Liver (tissue), 9 donors: Measurements from ENCODE around the gene LRRC74A. TPM values are rescaled to one million over a fixed set of nuclear protein-coding genes. Genes with fewer than 3 reads are reported as not detected.

Experiments
- DNase-seq: peaks from one replicate; pipeline ENCODE4 v3.0.0-alpha.2; 2017; ENCODE audit warnings: low spot score
- H3K27ac ChIP-seq, 2 donors: one replicate each; pipeline ENCODE4 v1.7.0; 2013; ENCODE audit warnings: inconsistent platforms in 2 of 2, low read length in 2 of 2, control low read depth in 1 of 2, low read depth in 1 of 2, mild to moderate bottlenecking in 1 of 2
- H3K27me3 ChIP-seq, 4 donors: one replicate each; pipeline versions ENCODE4 v1.6.1 to v1.7.0; 2013; ENCODE audit warnings: low read length in 3 of 4, inconsistent platforms in 1 of 4, mild to moderate bottlenecking in 1 of 4, moderate library complexity in 1 of 4; ENCODE audit not compliant: control insufficient read depth in 4 of 4, insufficient read depth in 4 of 4
- H3K36me3 ChIP-seq, 4 donors: one replicate each; pipeline versions ENCODE4 v1.6.1 to v1.7.0; 2013; ENCODE audit warnings: low read length in 3 of 4, mild to moderate bottlenecking in 3 of 4, low read depth in 1 of 4, moderate library complexity in 1 of 4; ENCODE audit not compliant: control insufficient read depth in 4 of 4, insufficient read depth in 3 of 4
- H3K4me1 ChIP-seq, 4 donors: one replicate each; pipeline versions ENCODE4 v1.6.1 to v1.7.0; 2013; ENCODE audit warnings: low read length in 3 of 4, mild to moderate bottlenecking in 3 of 4, moderate library complexity in 1 of 4; ENCODE audit not compliant: control insufficient read depth in 4 of 4, insufficient read depth in 4 of 4
- H3K4me3 ChIP-seq, 3 donors: one replicate each; pipeline versions ENCODE4 v1.6.1 to v1.7.0; 2013; ENCODE audit warnings: low read length in 3 of 3, control low read depth in 1 of 3, low read depth in 1 of 3, mild to moderate bottlenecking in 1 of 3
- H3K9ac ChIP-seq, 2 donors: one replicate each; pipeline ENCODE4 v1.7.0; 2013; ENCODE audit warnings: low read length in 2 of 2, mild to moderate bottlenecking in 2 of 2, moderate library complexity in 2 of 2, control low read depth in 1 of 2, low read depth in 1 of 2
- H3K9me3 ChIP-seq, 4 donors: one replicate each; pipeline versions ENCODE4 v1.6.1 to v1.7.0; 2013; ENCODE audit warnings: low read length in 3 of 4; ENCODE audit not compliant: control insufficient read depth in 4 of 4
- EGR1 ChIP-seq, 2 donors: IDR thresholded peaks; 2 replicates each; pipeline ENCODE4 v1.6.1; 2016 to 2018; ENCODE audit warnings: antibody characterized with exemption in 2 of 2, low read depth in 2 of 2
- FOXA1 ChIP-seq: IDR thresholded peaks from 2 replicates; pipeline ENCODE4 v1.6.1; 2016; ENCODE audit warnings: antibody characterized with exemption
- FOXA2 ChIP-seq: IDR thresholded peaks from 2 replicates; pipeline ENCODE4 v1.6.1; 2016; ENCODE audit warnings: antibody characterized with exemption
- GABPA ChIP-seq, 2 donors: IDR thresholded peaks in 1 of 2; conservative IDR thresholded peaks in 1 of 2; 2 replicates each; pipeline ENCODE4 v1.6.1; 2016; ENCODE audit warnings: antibody characterized with exemption in 2 of 2, mild to moderate bottlenecking in 1 of 2, moderate library complexity in 1 of 2
- HNF4A ChIP-seq, 2 donors: conservative IDR thresholded peaks; 2 replicates each; pipeline ENCODE4 v1.6.1; 2016; ENCODE audit warnings: antibody characterized with exemption in 2 of 2, mild to moderate bottlenecking in 2 of 2
- HNF4G ChIP-seq: IDR thresholded peaks from 2 replicates; pipeline ENCODE4 v1.6.1; 2016; ENCODE audit warnings: antibody characterized with exemption
- JUND ChIP-seq, 2 donors: IDR thresholded peaks; 2 replicates each; pipeline ENCODE4 v1.6.1; 2016; ENCODE audit warnings: antibody characterized with exemption in 2 of 2
- NR2F2 ChIP-seq: IDR thresholded peaks from 2 replicates; pipeline ENCODE4 v1.6.1; 2016; ENCODE audit warnings: antibody characterized with exemption
- RAD21 ChIP-seq, 2 donors: IDR thresholded peaks; 2 replicates each; pipeline ENCODE4 v1.6.1; 2016; ENCODE audit warnings: antibody characterized with exemption in 2 of 2, mild to moderate bottlenecking in 2 of 2
- RXRA ChIP-seq, 2 donors: IDR thresholded peaks; 2 replicates each; pipeline ENCODE4 v1.6.1; 2017 to 2018; ENCODE audit warnings: antibody characterized with exemption in 2 of 2, mild to moderate bottlenecking in 1 of 2
- SP1 ChIP-seq: IDR thresholded peaks from 2 replicates; pipeline ENCODE4 v1.6.1; 2018; ENCODE audit warnings: antibody characterized with exemption, mild to moderate bottlenecking
- TAF1 ChIP-seq: conservative IDR thresholded peaks from 2 replicates; pipeline ENCODE4 v1.6.1; 2016; ENCODE audit warnings: antibody characterized with exemption, mild to moderate bottlenecking
- YY1 ChIP-seq: IDR thresholded peaks from 2 replicates; pipeline ENCODE4 v1.6.1; 2016; ENCODE audit warnings: antibody characterized with exemption, mild to moderate bottlenecking
- WGBS: extraction: QIAGEN DNeasy Blood & Tissue Kit; methylation state at CpG from one replicate; pipeline ENCODE4 v1.1.7; 2013; 5-methylcytosine and 5-hydroxymethylcytosine counted together
- polyA plus RNA-seq, 2 donors: library from polyadenylated mRNA; stranded (reverse) in 1 of 2; unstranded in 1 of 2; fragments of 200-250 nt in 1 of 2; fragments of >200 nt in 1 of 2; fragmentation: Nextera tagmentation in 1 of 2; extraction: Ambion mirVana in 1 of 2; gene quantifications; one replicate each; pipeline versions ENCODE4 v1.2.1 to v1.2.3, GENCODE V29; 2013 to 2015
- total RNA-seq, 2 donors: library from RNA; depleted of rRNA; stranded (reverse); fragments of >200 nt; gene quantifications; one replicate each; pipeline ENCODE4 v1.2.3, GENCODE V29; 2014
- TF ChIP-seq, protein P1 (sequence below): IDR thresholded peaks from 2 replicates; pipeline ENCODE4 v1.6.1; 2016; ENCODE audit warnings: antibody characterized with exemption
- TF ChIP-seq, protein P2 (sequence below): IDR thresholded peaks from 2 replicates; pipeline ENCODE4 v1.6.1; 2016; ENCODE audit warnings: antibody characterized with exemption
- TF ChIP-seq, protein P3 (sequence below): fragments of 150-350 bp; IDR thresholded peaks from 2 replicates; pipeline ENCODE4 v1.5.1; 2017; ENCODE audit warnings: improper control_type of control experiment, low read depth, low read length; ENCODE audit not compliant: missing input control
- TF ChIP-seq, protein P4 (sequence below): IDR thresholded peaks from 2 replicates; pipeline ENCODE4 v1.6.1; 2016; ENCODE audit warnings: antibody characterized with exemption, mild to moderate bottlenecking
- TF ChIP-seq, protein P5 (sequence below): IDR thresholded peaks from 2 replicates; pipeline ENCODE4 v1.6.1; 2016; ENCODE audit warnings: antibody characterized with exemption
- donor health status: healthy.
- donor health status: healthy.
- donor health status: healthy.
- donor health status: healthy.
- donor health status: healthy.

The LRRC74A gene
- total and polyA plus RNA-seq, 4 donors: not detected

DNA sequence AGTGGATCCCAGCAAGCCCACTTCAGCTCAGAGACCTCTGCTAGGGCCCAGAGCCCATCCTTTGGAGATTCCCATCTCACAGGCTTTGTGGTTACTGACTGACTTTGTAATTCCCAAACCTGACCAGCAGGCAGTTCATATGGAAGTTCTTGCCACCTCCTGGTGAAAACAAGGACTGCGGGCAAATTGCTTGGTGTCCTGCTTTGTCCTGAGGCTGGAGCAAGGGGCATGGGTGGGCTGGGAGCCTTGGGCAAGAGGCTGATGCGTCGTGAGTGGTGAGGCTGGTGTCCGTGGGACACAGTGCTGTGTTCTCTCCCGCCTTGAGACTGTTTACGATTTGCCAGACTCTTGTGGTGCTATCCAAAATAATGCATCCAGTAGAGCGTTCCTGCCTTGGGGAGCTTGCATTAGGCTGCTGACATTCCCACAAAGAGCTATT, 91.0 kb downstream of the LRRC74A start:
- Histone ChIP-seq H3K9me3 (no peaks in the 10 kb centered on the region), H3K27me3 (no peaks in the 10 kb centered on the region), H3K4me3 (no peak overlapping the region), H3K27ac (no peak overlapping the region), H3K4me1 (peaks cover 22 to 38% (median 31%) of the 10 kb centered on the region in 4 donors), H3K36me3 (no peaks in the 10 kb centered on the region), H3K9ac (no peak overlapping the region)
- DNase-seq: no peak
- peak; percentile 68 to 89 for TF ChIP-seq RAD21 (IDR thresholded peaks at IDR 0.05)
- TF ChIP-seq, protein P1, sequence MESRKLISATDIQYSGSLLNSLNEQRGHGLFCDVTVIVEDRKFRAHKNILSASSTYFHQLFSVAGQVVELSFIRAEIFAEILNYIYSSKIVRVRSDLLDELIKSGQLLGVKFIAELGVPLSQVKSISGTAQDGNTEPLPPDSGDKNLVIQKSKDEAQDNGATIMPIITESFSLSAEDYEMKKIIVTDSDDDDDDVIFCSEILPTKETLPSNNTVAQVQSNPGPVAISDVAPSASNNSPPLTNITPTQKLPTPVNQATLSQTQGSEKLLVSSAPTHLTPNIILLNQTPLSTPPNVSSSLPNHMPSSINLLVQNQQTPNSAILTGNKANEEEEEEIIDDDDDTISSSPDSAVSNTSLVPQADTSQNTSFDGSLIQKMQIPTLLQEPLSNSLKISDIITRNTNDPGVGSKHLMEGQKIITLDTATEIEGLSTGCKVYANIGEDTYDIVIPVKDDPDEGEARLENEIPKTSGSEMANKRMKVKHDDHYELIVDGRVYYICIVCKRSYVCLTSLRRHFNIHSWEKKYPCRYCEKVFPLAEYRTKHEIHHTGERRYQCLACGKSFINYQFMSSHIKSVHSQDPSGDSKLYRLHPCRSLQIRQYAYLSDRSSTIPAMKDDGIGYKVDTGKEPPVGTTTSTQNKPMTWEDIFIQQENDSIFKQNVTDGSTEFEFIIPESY: no peak
- TF ChIP-seq, protein P2, sequence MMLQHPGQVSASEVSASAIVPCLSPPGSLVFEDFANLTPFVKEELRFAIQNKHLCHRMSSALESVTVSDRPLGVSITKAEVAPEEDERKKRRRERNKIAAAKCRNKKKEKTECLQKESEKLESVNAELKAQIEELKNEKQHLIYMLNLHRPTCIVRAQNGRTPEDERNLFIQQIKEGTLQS: no peak
- TF ChIP-seq, protein P3, sequence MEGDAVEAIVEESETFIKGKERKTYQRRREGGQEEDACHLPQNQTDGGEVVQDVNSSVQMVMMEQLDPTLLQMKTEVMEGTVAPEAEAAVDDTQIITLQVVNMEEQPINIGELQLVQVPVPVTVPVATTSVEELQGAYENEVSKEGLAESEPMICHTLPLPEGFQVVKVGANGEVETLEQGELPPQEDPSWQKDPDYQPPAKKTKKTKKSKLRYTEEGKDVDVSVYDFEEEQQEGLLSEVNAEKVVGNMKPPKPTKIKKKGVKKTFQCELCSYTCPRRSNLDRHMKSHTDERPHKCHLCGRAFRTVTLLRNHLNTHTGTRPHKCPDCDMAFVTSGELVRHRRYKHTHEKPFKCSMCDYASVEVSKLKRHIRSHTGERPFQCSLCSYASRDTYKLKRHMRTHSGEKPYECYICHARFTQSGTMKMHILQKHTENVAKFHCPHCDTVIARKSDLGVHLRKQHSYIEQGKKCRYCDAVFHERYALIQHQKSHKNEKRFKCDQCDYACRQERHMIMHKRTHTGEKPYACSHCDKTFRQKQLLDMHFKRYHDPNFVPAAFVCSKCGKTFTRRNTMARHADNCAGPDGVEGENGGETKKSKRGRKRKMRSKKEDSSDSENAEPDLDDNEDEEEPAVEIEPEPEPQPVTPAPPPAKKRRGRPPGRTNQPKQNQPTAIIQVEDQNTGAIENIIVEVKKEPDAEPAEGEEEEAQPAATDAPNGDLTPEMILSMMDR: peak; percentile 79
- WGBS: 84% methylated on average over 7 of the region's 7 CpGs

DNA sequence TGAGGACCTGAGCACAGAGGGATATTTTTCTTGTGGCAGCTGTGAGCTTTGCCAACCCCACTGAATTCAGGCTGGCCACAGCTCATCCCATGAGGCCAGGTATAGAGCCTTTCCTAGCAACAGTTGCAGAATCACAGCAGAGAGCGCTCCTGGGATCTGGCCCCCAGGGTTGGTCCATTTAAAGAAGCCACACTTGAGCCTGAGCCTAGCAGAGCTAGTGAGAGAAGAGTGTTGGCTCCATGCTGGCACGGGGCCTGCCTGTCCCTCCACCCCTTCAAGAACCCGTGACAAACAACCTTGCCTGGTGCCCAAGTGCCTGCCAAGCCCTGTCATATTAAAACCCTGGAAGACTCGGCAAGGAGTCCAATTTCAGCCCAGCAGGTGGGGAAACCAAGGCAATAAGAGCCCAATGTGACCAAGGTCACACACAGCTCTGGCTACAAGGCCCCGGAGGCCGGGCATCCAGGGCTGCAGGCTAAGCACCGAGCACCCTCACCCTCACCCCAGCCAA, 91.6 kb downstream of the LRRC74A start:
- Histone ChIP-seq H3K36me3 (no peaks in the 10 kb centered on the region), H3K4me3 (no peak overlapping the region), H3K27ac (peak overlapping the region; percentile 88 to 96), H3K27me3 (no peaks in the 10 kb centered on the region), H3K9me3 (no peaks in the 10 kb centered on the region), H3K4me1 (peaks cover 22 to 38% (median 32%) of the 10 kb centered on the region in 4 donors), H3K9ac (no peak overlapping the region)
- no peak for DNase-seq
- WGBS: 65% methylated on average over 7 of the region's 7 CpGs
- TF ChIP-seq, protein P4, sequence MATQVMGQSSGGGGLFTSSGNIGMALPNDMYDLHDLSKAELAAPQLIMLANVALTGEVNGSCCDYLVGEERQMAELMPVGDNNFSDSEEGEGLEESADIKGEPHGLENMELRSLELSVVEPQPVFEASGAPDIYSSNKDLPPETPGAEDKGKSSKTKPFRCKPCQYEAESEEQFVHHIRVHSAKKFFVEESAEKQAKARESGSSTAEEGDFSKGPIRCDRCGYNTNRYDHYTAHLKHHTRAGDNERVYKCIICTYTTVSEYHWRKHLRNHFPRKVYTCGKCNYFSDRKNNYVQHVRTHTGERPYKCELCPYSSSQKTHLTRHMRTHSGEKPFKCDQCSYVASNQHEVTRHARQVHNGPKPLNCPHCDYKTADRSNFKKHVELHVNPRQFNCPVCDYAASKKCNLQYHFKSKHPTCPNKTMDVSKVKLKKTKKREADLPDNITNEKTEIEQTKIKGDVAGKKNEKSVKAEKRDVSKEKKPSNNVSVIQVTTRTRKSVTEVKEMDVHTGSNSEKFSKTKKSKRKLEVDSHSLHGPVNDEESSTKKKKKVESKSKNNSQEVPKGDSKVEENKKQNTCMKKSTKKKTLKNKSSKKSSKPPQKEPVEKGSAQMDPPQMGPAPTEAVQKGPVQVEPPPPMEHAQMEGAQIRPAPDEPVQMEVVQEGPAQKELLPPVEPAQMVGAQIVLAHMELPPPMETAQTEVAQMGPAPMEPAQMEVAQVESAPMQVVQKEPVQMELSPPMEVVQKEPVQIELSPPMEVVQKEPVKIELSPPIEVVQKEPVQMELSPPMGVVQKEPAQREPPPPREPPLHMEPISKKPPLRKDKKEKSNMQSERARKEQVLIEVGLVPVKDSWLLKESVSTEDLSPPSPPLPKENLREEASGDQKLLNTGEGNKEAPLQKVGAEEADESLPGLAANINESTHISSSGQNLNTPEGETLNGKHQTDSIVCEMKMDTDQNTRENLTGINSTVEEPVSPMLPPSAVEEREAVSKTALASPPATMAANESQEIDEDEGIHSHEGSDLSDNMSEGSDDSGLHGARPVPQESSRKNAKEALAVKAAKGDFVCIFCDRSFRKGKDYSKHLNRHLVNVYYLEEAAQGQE: no peak
- no peak for TF ChIP-seq HNF4G
- TF ChIP-seq, protein P5, sequence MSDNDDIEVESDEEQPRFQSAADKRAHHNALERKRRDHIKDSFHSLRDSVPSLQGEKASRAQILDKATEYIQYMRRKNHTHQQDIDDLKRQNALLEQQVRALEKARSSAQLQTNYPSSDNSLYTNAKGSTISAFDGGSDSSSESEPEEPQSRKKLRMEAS: no peak
- TF ChIP-seq RAD21 (IDR thresholded peaks at IDR 0.05): no peak
- TF ChIP-seq FOXA1: no peak
- no peak for TF ChIP-seq HNF4A (conservative IDR thresholded peaks at IDR 0.05)
- TF ChIP-seq EGR1 (IDR thresholded peaks at IDR 0.05; ENCODE audit: low read depth in 2 of 2): no peak
- TF ChIP-seq, protein P1: no peak
- no peak for TF ChIP-seq TAF1
- TF ChIP-seq, protein P3: no peak
- TF ChIP-seq YY1: no peak
- no peak for TF ChIP-seq FOXA2
- TF ChIP-seq, protein P2: no peak
- no peak for TF ChIP-seq GABPA (IDR thresholded peaks at IDR 0.05 in 1 of 2, conservative IDR thresholded peaks at IDR 0.05 in 1 of 2)
- no peak for TF ChIP-seq RXRA (IDR thresholded peaks at IDR 0.05)
- no peak for TF ChIP-seq SP1
- no peak for TF ChIP-seq NR2F2
- TF ChIP-seq JUND (IDR thresholded peaks at IDR 0.05): no peak
